Brain pericyte (primary cell): ENCODE results near the gene SLC5A8.

Source experiments
- DNase-seq: peaks from one replicate; pipeline ENCODE4 v3.0.0-alpha.2; 2012; ENCODE audit warnings: low read depth, low spot score

SLC5A8 gene, protein sequence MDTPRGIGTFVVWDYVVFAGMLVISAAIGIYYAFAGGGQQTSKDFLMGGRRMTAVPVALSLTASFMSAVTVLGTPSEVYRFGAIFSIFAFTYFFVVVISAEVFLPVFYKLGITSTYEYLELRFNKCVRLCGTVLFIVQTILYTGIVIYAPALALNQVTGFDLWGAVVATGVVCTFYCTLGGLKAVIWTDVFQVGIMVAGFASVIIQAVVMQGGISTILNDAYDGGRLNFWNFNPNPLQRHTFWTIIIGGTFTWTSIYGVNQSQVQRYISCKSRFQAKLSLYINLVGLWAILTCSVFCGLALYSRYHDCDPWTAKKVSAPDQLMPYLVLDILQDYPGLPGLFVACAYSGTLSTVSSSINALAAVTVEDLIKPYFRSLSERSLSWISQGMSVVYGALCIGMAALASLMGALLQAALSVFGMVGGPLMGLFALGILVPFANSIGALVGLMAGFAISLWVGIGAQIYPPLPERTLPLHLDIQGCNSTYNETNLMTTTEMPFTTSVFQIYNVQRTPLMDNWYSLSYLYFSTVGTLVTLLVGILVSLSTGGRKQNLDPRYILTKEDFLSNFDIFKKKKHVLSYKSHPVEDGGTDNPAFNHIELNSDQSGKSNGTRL

DNA sequence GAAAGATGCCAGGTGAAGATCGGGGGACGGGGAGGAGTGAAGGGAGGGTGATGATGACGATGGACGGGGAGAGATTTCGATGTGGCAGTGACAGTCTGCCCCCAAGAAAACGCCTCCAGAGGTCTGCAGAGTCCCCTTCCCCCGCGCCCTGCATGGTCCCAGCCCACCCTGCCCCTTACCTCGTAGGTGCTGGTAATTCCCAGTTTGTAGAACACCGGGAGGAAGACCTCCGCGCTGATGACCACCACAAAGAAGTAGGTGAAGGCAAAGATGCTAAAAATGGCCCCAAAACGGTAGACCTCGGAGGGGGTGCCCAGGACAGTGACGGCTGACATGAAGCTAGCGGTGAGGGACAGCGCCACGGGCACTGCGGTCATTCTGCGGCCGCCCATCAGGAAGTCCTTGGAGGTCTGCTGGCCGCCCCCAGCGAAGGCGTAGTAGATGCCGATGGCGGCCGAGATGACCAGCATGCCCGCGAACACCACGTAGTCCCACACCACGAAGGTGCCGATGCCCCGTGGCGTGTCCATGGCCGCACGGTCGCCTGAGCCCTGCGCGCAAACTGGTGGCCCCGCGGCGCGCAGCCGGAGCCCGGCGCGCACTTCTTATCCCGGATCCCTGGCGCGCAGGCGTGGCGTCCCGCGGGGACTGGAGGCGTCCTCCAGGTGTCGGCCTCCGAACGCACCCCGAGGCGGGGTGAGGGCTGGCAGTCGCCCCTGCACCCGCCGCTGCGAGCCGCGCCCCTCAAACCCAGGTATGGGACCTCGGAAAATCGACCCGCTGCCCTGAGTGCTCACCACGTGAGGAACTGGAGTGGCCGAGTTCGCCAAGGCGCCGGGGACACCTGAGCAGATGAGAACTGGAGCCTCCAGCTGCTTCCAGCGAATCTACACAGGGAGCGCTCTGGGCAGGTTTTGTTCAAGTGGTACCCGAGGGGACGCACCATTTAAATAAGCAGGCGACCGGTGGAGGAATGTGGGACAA lies at the start of gene SLC5A8:
SLC5A8 (minus strand) TSS at position 920 of the 984 bp plus-strand sequence; CDS start at position 530, 390 bp downstream.
- no peak for DNase-seq

DNA sequence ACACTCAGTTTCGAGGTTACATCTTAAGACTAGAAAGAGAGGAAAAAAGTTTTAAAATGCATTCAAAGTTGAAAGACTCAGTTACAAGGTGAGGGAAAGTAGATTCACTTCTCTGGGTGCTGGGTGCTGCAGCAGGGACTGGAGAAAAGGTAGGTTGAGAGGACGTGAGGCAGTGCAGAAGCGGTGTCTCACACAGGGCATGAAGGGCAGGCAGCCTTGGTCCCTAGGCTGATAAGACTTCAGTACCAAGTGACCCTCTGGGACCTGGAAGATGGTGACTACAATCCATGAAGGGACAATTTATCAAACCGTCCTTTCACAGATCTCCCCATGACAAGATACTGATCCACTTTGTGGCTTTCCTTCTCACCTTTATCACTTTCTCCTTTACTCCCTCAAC lies 47.3 kb upstream of the SLC5A8 start:
- DNase-seq: no peak

DNA sequence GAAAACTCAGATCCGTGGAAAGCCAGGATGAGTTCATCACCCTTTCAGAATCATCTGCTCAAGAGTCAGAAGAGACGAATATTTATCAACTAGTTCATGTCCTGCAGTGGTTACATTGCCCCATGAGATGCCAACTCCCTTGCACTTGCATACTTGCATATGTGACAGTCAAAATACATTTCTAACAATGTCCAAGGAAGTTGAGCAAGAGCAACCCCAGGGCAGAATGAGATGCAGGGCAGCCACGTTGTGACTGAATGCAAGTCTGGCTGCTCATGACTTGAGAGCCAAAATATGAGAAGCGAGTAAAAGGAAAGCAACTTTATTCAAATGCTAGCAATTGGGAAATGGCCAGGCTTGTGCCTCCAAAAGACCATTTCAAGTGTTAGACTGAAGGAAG lies 46.2 kb upstream of the SLC5A8 start:
- no peak for DNase-seq

DNA sequence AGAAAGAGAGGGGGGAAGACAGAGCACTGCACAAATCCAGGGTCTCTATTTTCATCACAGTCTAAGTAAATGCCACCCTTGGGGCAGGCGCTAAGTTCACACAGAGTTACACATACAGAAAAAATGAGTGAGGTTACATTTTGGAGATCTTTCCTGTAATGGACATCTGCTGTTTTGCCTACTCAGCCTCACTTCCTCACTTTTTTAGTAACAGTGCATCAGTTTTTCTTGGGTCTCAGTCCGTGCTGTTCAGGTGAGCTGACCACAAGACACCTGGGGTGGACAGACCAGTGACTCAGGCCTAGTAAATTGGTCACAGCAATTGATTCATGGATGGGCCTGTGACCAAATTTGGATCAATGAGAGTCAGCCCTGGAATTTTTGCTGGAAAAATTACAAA lies 33.6 kb upstream of the SLC5A8 start:
- DNase-seq: no peak

DNA sequence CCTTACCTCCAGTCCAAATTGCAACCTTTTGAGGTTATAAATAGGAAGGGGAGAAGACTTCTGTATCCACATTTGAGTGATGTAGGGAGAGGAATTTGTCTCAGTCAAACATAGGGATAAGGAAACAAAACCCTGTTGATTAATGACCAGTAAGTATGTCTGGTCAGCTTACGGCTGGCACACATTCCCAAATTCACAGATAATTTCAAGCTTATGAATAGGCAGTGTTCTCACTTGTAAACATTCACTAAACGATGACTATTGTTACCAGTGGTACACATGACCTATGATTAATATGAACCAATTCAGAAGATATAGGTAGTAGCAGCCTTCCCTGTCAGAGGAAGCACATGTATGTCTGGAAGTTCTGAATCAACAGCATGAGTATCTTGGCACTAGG lies 33.0 kb upstream of the SLC5A8 start:
- DNase-seq: no peak

DNA sequence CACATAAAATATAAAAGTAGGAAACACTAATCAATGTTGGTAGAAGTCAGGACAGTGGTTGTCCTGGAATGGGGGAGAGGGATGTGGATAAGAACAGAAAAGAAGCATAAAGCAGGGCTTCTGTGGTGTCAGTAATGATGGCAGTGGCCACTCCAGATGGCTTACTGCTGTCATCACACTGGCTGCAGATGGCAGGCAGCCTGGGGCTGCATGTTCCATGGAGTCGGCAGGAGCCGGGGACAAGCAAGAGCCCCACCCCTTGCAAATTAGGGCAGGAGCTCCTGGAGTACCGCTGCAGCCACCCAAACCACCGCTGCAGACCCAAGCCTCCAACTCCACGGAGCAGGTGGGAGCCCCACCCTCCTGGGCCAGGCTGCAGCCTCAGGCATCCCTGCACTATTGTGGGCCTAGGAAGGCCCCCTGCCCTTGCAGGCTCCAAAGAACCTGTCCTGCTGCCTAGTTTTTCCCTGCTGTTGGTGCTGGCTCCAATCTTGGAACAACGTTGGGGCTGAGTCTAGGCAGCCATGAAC lies 28.8 kb upstream of the SLC5A8 start:
- no peak for DNase-seq

DNA sequence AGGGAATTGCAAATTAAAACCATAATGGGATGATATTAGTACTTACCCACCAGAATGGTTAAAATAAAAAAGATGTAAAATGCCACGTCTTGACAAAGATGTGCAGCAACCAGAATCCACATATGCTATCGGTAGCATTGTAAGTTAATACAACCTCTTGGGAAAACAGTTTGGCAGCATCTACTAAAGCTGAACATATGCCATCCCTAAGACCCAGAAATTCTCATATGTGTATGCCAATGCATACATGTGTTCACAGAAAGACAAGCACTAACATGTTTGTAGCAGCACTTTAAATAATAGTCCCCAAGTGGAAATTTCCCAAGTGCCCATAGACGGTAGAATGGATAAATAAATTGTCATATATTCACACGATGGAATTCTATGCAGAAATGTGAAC lies 28.3 kb upstream of the SLC5A8 start:
- DNase-seq: no peak

DNA sequence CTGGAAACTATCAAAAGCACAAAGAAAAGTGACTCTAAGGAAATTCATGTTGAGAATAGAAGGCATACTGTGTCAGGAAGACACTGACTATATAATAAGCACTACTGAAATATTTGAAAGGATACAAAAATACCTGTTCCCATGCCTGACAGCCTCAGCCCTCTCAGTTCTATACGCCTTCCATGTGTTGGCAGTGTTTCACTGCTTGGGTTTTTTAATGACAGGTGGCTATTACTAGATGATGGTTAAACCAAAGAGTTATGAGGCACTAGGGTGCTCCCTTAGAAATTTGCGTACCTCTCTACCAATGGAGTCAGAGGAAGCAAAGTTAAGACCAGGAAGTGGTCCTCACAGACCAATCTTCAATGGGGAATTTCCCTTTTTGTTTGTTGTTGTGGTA lies 25.6 kb upstream of the SLC5A8 start:
- DNase-seq: no peak

DNA sequence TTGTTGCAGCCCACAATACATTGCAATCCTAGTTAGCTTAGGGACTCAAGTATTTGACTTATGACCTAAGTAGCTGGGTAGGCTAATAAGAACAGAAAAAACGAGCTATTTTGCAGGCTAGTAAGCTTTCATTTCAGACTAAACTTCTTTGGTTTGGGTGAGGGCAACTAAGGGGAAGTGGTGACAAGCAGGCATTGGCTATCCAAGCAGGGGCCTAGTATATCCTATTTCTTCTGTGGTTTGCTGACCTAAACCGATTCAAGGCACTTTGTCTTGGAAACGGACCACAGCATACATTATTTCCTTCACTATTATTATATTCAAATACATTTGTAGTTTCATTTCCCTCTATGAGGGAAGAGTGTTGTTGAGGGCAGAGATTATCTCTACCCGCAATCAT lies 21.6 kb upstream of the SLC5A8 start:
- no peak for DNase-seq

DNA sequence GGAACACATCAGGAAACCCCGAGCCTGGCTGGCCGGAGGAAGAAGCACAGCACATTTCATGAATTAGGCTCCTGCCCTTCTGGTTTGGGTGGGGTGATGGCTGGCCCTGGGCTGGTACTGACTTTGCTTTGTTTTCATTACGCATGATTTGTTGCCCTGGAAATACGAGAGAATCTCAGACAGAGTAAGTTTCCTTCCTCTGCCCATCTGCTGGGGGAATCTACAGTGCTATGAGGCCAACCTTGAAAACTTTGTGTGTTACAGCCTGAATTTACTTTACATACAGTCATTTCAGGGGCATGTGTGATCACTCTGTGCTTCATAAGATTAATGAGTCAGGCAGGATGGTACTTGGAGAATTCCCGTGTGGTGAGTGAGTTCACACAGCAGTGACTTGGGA lies 20.5 kb upstream of the SLC5A8 start:
- no peak for DNase-seq

DNA sequence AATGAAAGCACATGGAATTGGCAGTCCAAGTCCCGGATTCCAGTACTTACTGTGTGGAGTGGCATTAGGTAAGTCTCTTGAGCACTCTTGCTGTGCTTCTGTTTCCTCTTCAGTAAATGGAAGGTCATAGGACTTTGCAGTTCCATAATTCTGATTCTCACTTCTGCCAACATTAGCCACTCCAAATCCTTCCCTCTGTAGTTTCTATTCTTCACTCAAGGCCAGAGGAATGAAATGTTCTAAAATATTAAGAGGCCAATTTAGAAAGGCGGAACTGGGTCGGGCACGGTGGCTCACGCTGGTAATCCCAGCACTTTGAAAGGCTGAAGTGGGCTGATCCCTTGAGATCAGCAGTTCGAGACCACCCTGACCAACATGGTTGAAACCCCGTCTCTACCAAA lies 19.8 kb upstream of the SLC5A8 start:
- DNase-seq: no peak

DNA sequence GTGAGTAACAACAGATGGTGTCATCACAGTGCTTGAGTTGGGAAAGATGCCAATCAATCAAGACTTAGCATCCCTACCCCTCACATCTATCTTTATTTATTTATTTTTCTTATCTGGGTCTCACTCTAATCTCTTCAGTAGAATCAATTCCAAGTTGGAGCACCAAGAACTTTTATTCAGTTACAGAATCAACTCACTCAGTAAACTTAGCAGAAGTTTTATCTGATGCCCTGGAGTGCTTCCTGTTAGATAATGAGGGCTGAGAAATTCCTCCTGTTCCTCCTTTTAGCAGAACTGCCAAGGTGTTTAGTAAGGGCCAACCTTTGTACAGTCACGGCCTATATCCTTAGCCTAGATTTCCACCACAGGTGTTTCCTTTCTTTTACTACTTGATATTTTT lies 11.3 kb upstream of the SLC5A8 start:
- no peak for DNase-seq

DNA sequence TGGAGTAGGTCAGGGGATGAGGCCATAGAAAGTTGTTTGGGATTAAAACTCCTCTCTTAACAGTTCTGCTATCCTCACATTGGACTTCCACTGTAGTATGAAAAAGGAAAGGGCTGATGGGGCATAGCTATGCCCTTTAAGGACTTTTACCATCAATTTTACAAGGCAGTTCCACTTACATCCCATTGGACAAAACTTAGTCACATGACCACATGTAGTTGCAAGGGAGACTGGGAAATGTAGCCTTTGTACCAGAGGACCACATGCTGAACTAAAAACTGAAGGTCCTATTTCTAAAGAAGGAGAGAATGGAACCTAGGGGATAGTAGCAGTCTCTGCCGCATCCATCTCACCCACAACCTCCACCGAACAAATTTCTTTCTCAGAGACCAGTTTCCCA lies 6.8 kb upstream of the SLC5A8 start:
- DNase-seq: no peak

DNA sequence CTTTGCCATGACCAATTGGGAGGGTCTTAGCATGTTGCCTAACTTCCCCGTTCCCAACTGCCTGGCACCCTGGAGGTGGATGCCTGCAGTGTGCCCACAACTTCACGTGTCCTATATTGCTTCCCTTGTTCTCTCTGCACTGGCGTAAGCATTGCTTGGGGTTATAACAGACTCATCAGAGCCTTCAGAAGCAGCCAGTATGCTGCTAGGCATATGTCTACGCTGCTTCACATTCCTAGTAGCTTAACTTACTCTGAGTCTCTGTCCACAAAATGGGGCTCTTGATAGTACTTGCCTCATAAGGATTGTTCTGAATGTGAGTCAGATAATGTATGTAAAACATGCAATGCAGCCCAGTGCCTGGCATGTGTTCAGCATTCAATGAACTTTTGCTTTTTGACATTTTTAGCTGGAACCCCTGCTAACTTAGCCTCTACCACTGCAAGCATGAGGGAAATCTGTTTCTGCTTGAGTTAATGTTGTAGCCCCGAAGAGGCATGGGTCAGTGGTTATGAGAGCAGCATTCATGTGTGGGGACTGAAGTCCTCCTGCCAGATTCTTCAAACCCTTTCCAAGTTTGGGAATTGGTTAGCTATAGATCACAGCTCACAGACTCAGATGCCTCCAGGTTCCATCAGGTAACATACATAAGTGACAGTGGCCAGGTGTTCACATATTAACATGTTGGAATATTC lies 2.8 kb downstream of the SLC5A8 start:
- DNase-seq: no peak

DNA sequence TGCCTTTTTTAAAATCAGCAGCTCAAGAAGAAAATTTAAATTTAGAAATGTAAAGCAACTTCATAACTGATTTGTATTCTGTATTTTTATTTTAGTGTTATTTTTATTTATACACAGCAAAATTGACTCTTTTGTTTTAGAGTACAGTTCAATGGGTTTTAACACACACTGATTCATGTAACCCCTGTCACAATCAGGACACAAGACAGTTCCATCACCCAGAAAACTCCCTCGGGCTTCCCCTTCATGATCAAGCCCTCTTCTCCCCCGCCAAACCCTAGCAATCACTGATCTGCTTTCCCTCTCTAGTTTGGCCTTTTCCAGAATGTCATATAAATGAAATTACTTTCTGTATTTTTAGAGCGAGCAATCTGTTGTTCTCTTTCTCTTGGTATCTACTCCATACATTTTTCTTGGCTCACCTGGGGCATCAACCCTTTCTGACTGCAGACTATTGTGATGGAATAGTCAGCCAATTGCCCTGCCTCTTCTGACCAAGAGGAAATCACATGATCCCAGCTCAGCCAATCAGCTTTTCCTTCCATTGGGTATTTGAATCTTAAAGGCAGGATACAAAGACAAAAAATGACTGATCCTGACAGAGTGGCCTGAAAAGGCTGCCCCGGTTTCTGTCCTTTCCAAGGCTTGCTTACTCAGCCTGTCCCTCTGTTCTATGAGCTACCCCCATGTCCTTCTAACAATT lies 5.3 kb downstream of the SLC5A8 start:
- no peak for DNase-seq

DNA sequence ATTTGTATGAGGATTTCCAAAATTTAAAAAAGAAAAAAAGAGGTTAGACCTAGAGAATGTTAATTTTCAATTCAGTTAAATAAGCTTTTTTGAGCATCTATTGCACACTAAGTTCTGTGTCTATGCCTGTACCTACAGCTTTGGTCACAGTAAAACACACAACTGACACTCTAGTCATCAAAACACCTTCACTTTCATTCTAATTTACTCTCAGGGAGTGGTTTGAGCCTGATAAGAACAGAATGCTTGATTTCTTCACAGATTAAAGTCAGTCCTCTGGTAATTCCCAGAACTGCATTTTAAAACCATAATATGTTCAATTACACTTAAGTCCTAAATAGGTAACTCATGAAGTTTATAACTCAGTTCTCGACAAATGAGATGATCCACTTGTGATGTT lies 9.2 kb downstream of the SLC5A8 start:
- DNase-seq: no peak

DNA sequence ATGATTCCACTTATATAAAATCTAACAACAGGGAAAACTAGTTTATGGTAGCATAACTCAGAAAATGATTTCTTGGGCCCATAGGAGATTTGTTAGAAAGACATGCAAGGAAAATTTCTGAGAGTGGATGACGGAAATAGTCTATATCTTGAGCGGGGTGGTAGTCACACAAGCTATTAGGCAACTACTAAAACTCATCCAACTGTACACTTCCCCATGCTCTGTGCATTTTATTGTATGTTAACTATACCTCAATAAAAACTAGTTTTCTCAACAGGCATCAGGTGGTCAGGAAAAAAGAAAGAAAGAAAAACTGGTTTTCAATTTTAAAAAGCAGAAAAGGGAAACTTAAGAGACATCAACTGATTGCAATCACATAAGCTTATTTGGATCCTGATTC lies 9.9 kb downstream of the SLC5A8 start:
- DNase-seq: no peak

DNA sequence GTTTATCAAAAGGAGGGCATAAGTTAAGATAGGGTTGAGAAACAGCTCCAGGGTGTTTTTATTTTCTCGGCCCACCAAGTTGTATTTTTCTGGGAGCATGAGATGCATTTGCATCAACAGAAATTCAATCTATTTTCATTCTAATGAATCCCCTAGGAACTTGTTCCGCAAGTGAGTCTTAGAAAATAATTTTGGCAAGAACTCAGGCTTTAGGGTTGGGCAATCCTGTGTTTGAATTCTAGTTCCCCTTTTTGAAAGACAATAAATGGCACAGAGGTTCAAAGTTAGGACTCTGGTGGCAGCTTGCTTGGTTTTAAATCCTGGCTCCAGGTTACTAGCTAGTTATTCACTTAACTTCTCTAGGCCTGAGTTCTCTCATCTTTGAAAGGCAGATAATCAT lies 23.7 kb downstream of the SLC5A8 start:
- DNase-seq: no peak

DNA sequence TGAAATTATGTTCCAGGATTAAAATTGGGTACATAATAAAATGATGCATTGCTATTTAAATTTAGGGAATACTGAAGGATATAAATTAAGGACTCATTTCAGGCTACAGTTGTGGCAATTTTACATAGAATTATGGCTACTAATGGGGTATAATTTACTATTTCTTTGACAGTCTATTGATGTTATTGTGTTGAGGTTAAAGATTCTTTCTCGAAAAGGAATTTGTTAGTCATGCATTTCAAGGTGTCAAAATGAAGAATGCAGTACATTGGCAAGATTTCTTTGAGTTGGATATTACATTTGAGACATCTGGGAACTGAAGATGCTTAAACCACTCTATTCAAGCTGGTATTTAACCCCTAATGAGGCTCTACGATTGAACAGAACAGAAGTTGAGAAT lies 28.3 kb downstream of the SLC5A8 start:
- no peak for DNase-seq

DNA sequence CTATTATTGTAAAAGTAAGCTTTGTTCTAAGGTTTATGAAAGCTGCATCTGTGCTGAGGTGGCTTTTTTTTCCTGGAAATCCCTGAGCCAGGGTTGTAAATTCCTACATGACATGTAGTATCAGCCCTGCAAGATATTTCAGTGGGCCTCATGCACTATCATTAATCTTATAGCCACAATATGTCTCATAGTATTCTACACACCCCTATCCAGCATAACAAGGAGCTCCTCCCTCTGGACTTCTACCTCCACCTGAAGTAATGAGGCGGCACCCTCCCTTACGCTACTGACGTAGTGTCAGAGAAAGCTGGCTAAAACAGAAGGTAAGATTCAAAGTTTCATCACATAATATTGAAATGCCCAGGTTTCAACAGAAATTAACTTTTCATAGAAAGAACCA lies 35.5 kb downstream of the SLC5A8 start:
- no peak for DNase-seq
